ENCODE data around the gene SEC63.

SEC63 gene

DNA sequence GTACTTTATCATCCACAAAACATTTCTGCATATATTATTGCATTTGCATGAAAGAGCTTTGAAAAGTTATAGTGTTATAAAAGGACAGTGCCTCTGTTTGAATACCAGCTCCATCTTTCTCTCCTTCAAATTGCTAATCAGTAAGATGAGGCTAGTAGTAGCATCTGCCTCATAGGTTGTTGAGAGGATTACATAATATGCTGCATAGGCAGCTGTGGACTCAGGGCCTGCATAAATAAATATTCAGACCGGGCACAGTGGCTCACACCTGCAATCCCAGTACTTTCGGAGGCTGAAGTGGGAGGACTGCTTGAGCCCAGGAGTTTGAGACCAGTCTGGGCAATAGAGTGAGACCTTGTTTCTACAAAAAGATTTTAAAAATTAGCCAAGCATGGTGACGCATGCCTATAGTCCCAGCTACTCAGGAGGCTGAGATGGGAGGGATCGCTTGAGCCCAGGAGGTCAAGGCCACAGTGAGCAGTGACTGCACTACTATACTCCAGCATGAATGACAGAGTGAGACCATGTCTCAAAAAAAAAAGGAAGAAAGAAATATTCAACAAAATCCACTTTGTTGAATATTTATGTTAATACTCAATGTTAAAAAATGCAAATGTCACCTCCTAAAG lies 18.3 kb upstream of the SEC63 start:
- TF ChIP-seq CTCF (IDR thresholded peaks at IDR 0.05; ENCODE audit: low read depth, low read length, missing control alignments) = no peak
- DNase-seq (ENCODE audit: low read depth) = no peak
- in situ Hi-C loops (cut with HindIII; ENCODE audit: low sequenced_read_pairs) = no loop called here
- no peak overlapping the region for H3K4me3 ChIP-seq (ENCODE audit: low read depth, low read length)

DNA sequence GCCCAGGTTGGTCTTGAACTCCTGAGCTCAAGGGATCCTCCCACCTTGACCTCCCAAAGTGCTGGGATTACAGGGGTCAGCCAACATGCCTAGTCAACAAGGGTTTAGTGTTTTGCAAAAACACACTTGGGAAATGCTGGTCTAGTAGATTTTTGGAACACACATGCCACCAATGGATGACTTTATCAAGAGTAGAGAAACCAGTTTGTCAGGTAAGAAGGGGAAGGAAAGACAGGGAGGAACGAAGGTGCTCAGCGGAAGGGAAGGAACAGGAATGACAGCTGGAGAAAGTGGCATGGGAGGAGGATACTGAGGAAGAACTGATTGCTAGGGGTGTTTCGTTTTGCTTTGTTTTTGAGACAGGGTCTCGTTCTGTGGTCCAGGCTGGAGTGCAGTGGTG lies 15.6 kb upstream of the SEC63 start:
- in situ Hi-C loops (cut with HindIII; ENCODE audit: low sequenced_read_pairs) = no loop called here
- no peak for DNase-seq (ENCODE audit: low read depth)
- no peak overlapping the region for H3K4me3 ChIP-seq (ENCODE audit: low read depth, low read length)
- TF ChIP-seq CTCF (IDR thresholded peaks at IDR 0.05; ENCODE audit: low read depth, low read length, missing control alignments) = no peak

DNA sequence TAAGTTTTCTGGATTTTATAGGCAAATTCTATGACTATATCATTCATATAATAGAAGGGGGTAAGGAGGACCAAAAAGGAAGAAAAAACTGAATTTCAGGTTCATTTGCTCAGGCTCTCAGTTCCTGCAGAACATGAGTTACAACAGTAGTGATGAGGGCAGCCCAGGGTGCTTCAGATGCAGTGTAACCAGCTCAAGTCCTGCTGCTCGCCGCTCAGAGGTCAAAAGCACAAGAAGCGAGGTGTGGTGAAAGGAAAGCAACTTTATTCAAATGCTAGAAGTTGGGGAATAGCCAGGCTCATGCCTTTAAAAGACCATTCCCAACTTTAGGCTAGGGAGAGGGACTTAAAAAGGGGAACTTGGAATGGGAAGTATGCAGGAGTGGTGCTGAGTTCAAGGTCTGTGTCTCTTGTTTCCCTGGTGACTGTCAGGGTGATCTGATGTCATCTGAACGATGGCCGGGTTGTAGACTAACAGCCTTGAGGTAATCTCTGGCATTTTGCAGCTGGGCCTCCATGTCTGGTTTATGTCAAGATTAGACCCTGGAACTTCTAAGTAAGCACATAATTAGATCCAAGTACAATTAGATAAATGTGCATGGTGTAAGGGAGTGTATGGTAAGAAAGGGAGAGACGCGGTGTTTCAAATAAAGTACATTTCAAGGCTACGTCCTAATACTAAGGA lies 14.5 kb upstream of the SEC63 start:
- DNase-seq (ENCODE audit: low read depth) = no peak
- no peak overlapping the region for H3K4me3 ChIP-seq (ENCODE audit: low read depth, low read length)
- in situ Hi-C loops (cut with HindIII; ENCODE audit: low sequenced_read_pairs) = no loop called here
- TF ChIP-seq CTCF (IDR thresholded peaks at IDR 0.05; ENCODE audit: low read depth, low read length, missing control alignments) = no peak

GRCh38 chr6:107971181-107971580 lies 13.2 kb upstream of the SEC63 start:
- in situ Hi-C loops (cut with HindIII; ENCODE audit: low sequenced_read_pairs) = no loop called here
- H3K4me3 ChIP-seq (ENCODE audit: low read depth, low read length) = no peak overlapping the region
- DNase-seq (ENCODE audit: low read depth) = no peak
- no peak for TF ChIP-seq CTCF (IDR thresholded peaks at IDR 0.05; ENCODE audit: low read depth, low read length, missing control alignments)

GRCh38 chr6:107970255-107970654 lies 12.2 kb upstream of the SEC63 start:
- TF ChIP-seq CTCF (IDR thresholded peaks at IDR 0.05; ENCODE audit: low read depth, low read length, missing control alignments) = no peak
- in situ Hi-C loops (cut with HindIII; ENCODE audit: low sequenced_read_pairs) = no loop called here
- DNase-seq (ENCODE audit: low read depth) = no peak
- H3K4me3 ChIP-seq (ENCODE audit: low read depth, low read length) = no peak overlapping the region

DNA sequence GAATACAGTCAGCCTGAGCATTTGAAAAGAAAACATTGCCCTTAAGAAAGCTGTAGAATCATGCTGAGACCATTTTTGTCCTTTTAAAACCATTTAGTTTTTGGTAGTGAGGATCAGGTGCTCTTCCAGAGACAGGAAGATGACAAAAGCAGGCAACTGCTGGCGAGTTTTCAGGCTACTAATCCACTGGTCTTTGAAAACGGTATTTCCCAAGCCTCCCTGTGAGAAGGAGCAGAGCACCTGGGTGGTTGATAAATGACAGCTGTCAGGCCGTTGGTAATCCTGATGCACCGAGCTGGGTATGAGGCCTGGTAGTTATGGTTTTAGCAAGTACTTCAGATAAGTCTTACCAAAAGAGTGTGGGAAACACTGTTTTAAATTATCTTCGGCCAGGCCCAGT lies 10.1 kb upstream of the SEC63 start:
- no peak for TF ChIP-seq CTCF (IDR thresholded peaks at IDR 0.05; ENCODE audit: low read depth, low read length, missing control alignments)
- in situ Hi-C loops (cut with HindIII; ENCODE audit: low sequenced_read_pairs) = no loop called here
- no peak overlapping the region for H3K4me3 ChIP-seq (ENCODE audit: low read depth, low read length)
- DNase-seq (ENCODE audit: low read depth) = no peak
